ENCODE measurements around the gene PSEN1. TPM values are rescaled to one million over a fixed set of nuclear protein-coding genes. Genes with fewer than 3 reads are reported as not detected.
A peak's percentile ranks its signal among the peaks of the same experiment; 100 is the strongest.

The PSEN1 gene
- total RNA-seq, 1 experiment from 2014 or later = 49.9 TPM

GRCh38 chr14:73239393-73240241, 103.3 kb downstream of the PSEN1 start:
- H2BK15ac ChIP-seq (ENCODE audit: low read depth, low read length) = no peak overlapping the region
- Mint-ChIP-seq H3K4me3 (peak overlapping the region; percentile 38 to 77), H3K27me3 (ENCODE audit: low read depth) (peaks cover 70% of the 10 kb centered on the region), H3K9me3 (no peaks in the 10 kb centered on the region; a peak in 1 of 5 replicates), H3K36me3 (ENCODE audit: insufficient read depth in 1 of 3, low read depth in 3 of 3) (peaks cover 0 to 3% (median 0%) of the 10 kb centered on the region in 3 experiments; a peak in 1 of 7 replicates), H3K4me1 (peaks cover 46 to 52% of the 10 kb centered on the region in 2 experiments), H3K27ac (no peak overlapping the region)
- H2BK12ac ChIP-seq (ENCODE audit: insufficient read length, low read depth, low read length) = no peak overlapping the region
- peaks cover 20% of the 10 kb centered on the region for H3K27me3 ChIP-seq (ENCODE audit: insufficient read depth, low read length)
- no peak overlapping the region for H2BK5ac ChIP-seq (ENCODE audit: insufficient read length, low read length)
- no peak overlapping the region for H3K14ac ChIP-seq (ENCODE audit: insufficient read depth, low read length)
- H2BK120ac ChIP-seq (ENCODE audit: low read depth, low read length, poor library complexity, severe bottlenecking) = no peak overlapping the region
- no peak overlapping the region for H3K27ac ChIP-seq (ENCODE audit: insufficient read length, low read depth, low read length)
- H3K4me2 ChIP-seq (ENCODE audit: insufficient read depth, insufficient read length, low read length) = peak overlapping the region; percentile 21
- H3K56ac ChIP-seq (ENCODE audit: insufficient read length, low read depth, low read length) = no peak overlapping the region
- no peak overlapping the region for H2BK20ac ChIP-seq (ENCODE audit: low read depth, low read length, poor library complexity, severe bottlenecking)
- DNase-seq = peak; percentile 61
- H4K20me1 ChIP-seq (ENCODE audit: control insufficient read depth, insufficient read depth, insufficient read length) = no peaks in the 10 kb centered on the region
- H3T11ph ChIP-seq (ENCODE audit: low read length) = no peak overlapping the region
- no peak for TF ChIP-seq CTCF (conservative IDR thresholded peaks at IDR 0.05)
- no peaks in the 10 kb centered on the region for H3K79me2 ChIP-seq (ENCODE audit: insufficient read depth, low read length)
- H4K91ac ChIP-seq (ENCODE audit: insufficient read length, low read depth, low read length) = no peak overlapping the region
- no peak overlapping the region for H4K8ac ChIP-seq (replicated peaks; ENCODE audit: insufficient read length, low read depth, low read length)
- no peak overlapping the region for H4K5ac ChIP-seq (ENCODE audit: insufficient read length, low read depth, low read length)
- no peak overlapping the region for H3K23ac ChIP-seq (ENCODE audit: insufficient read length, low read depth, low read length)
- no peak overlapping the region for H2AFZ ChIP-seq (ENCODE audit: low read length)
- no CpG with 5 or more reads among the region's 48 CpGs for WGBS (ENCODE audit: extremely low coverage, insufficient read length, low lambda C conversion rate)
- H3K9ac ChIP-seq (ENCODE audit: extremely low read depth, insufficient read length, low read length) = no peak overlapping the region
- no peaks in the 10 kb centered on the region for H3K9me3 ChIP-seq (ENCODE audit: control insufficient read depth, low read depth, low read length)
- peaks cover 4% of the 10 kb centered on the region; the same call in 1 of the 2 replicates for H3K4me1 ChIP-seq (ENCODE audit: insufficient read depth, low read length)
- peaks cover 16% of the 10 kb centered on the region for H3K23me2 ChIP-seq (ENCODE audit: insufficient read length, low read depth, low read length, poor library complexity, severe bottlenecking)
- no peak overlapping the region for H3K18ac ChIP-seq (ENCODE audit: insufficient read length, low read depth, low read length)
- no peak overlapping the region for H2AK5ac ChIP-seq (ENCODE audit: insufficient read length, low read length)
- no peak overlapping the region for H3K4ac ChIP-seq (ENCODE audit: low read depth, low read length)
- no peaks in the 10 kb centered on the region for H3K79me1 ChIP-seq (ENCODE audit: insufficient read depth, low read depth, low read length, poor library complexity, severe bottlenecking)
